HG03060 (cell line): ENCODE data around the gene KLHL30.
"Not testable (repeated sequence)": the region's sequence is repeated elsewhere in the genome, so short reads cannot be mapped to it uniquely, and the experiment has no call there.

Experiments
- ATAC-seq: cut with Tn5 transposase; IDR thresholded peaks from one replicate; pipeline ENCODE4 v1.9.1; 2021; ENCODE audit warnings: low read depth, moderate number of reproducible peaks; ENCODE audit not compliant: unreplicated experiment

The KLHL30 gene

DNA sequence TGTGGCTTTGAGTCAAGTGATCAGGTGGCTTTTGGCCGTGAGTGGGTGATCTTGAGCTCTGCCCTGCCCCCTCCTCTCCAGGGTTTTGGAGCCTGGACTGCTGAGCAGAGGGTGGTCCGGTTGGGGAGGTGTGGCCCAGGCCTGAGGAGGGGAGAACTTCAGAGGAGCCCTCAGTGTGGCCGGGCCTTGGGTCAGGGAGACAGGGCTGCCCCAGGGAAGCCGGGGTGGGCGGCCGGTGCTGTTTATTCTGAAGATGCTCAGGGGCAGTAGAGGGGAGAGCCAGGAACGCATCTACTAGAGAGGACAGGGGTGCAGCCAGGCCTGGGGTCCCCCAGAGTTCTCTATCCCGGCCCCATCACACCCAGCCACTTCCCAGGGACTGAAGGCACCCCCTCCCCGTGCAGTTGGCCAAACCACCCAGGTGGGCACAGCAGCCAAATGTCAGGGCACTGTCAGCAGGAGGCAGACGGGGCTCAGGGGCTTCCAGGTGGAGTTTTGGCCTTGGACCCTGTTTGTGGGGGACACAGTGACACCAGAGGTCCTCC, 21.3 kb downstream of the KLHL30 start:
- no peak for ATAC-seq

DNA sequence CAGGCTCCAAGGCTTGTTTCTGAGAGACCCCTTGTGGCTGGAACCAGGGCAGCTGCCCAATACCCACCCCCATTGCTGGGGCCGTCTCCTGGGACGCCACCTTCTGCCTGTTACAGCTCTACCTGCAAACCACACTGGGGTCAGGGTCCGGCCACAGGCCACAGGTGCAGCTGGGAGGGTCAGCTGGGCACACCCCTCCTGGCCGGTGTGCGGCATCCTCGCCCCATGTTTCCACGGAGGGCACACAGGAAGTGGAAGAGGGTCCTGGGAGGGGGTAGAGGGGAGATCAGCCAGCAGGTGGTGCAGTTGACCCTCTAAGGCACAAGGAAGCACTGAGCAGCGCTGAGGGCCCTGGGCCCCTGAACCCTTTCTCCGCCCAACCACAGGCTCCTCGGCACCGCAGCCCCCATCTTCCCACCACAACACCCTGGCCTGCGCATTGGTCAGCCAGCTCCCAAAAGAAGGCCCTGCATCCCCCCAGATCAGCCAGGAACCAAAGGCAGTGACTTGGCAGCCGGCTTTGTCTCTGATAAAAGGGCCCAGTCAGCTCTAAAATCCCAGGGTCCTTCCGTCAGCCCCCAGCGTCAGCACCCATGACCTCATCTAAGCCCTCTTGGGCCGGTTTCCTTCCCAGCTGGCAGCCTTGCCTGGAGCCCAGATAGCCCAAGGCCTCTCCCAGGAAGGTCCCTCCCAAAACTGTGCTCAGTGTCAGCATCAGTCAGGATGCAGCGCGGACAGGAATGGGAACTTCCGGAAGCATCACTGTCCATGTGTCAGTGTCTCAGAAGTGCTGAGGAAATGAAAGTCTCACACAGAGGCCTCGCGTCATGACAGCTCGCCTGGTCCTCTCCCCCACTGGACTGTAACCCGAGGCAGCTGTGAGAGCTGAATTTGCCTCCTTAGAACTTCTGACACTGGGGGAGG, 22.0 kb downstream of the KLHL30 start:
- ATAC-seq: no peak

DNA sequence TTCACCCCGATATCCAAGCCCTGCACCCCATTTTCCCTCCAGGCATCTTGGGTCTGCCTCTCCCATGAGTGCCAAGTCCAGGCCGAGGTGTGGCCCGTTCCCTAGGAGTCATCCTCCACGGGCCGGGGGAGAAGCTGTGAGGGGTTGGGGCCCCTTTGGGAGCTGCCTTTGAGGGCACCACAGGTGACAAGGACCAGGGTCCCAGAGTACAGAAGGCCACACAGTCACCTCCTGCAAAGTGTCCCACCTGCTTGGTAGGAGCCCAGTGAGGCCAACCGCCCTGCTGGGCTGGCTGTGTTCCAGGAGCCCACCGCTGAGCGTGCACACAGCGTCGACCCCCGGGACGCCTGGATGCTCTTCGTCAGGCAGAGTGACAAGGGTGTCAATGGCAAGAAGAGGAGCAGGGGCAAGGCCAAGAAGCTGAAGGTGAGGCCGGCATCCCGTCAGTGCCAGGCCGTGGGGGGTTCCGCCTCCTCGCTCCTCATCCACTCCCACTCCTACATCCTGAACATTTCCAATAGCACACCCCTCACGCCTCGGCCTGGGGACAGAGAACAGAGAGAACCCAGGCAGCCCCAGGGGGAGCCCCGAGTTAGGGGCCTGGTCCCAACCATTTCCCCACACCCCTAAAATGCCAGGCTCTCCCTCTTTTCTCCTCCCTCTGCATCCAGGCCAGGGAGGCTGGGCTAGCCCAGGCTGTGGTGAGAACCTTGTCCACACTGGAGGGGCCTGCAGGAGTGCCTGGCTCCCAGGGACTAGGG, 23.0 kb downstream of the KLHL30 start:
- ATAC-seq: no peak

DNA sequence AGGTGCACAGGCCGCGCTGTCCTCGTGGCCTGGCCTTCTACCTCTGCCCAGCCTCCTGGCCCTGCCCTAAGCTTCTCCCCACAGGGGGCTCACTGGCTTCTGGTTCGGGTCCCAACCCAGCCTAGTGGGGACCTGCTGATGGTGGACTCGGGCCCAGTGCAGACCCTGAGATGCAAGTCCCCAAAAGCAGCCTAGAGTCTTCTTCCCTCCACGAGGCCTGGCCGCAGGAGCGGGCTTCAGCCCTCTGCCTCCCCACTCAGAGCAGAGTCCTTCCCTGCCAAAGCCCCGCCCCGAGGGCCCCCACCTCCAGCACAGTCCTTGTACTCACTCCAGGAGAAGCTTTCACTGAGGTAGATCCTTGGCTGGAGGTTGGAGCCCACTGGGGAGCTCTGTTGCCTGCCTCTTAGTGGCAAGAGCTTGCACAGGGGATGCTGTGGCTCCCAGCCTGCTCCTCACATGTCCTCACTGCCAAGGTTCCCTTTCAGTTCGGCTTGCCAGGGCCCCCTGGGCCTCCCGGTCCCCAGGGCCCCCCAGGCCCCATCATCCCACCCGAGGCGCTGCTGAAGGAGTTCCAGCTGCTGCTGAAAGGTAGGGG, 23.9 kb downstream of the KLHL30 start:
- ATAC-seq: no peak

DNA sequence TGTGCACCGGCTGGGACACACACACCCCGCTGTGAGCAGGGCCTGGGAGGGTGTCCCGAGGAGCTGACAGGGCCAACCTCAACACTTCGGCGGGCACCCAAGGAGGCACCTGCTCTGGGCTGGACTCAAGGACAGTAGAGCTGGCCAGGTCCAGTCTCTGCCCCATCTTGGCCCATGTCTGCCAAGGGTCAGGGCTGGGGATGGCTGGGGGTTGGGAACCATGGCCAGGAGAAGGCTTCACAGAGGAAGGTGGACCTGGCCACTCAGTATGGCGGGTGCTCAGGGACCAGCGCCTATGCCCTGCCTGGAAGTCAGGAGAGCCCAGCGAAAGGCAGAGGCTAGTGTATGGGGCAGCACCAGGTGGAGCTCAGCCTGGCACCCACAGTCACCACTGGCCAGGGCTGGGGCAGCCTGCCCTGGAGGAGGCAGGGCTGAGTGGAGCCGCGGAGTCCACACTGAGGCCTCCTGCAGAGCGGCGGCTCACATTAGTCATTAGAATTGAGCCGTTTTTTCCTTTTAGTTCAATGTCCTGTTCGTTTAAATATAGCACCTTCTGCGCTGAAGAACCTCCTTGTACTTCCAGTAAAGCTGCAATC, 24.5 kb downstream of the KLHL30 start:
- ATAC-seq: no peak

DNA sequence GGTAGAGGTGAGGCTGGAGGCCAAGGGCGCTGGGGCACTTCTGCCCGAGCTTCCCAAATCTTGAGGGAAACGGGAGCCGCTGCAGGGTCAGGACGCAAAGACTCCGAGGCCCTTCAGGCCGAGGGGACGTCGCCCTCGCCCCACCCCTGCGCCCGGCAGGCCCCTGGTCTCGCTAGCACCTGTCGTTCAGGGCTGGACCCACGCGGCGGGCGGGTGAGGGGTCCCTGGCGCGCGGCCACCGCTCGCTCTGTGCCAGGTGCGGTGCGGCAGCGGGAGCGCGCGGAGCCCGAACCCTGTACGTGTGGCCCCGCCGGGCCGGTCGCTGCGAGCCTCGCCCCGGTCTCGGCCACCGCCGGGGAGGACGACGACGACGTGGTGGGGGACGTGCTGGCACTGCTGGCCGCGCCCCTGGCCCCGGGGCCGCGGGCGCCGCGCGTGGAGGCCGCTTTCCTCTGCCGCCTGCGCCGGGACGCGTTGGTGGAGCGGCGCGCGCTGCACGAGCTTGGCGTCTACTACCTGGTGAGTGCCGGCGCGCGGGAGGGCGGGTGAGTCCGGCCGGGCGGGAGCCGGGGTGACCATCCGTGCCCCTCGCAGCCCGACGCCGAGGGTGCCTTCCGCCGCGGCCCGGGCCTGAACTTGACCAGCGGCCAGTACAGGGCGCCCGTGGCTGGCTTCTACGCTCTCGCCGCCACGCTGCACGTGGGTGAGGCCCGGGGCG, 25.2 kb downstream of the KLHL30 start:
- ATAC-seq: no peak

DNA sequence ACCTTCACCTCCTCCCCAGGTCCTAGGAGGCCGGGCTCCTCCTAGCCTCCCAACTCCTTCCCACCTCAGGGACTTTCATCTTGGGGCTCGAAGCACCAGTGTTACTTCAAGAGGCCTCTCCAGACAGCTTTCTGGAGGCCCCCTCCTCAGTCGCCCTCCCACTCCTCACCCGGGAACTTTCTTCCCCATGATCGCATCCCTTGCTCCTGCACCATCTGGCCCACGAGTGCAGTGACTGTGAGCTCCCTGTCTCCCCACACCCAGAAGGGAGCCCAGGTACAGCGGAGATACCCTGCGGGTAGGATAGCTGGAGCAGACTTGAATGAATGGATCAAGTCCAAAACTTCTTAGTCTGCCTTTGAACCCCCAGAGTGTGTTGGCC, 26.4 kb downstream of the KLHL30 start:
- ATAC-seq: no peak

DNA sequence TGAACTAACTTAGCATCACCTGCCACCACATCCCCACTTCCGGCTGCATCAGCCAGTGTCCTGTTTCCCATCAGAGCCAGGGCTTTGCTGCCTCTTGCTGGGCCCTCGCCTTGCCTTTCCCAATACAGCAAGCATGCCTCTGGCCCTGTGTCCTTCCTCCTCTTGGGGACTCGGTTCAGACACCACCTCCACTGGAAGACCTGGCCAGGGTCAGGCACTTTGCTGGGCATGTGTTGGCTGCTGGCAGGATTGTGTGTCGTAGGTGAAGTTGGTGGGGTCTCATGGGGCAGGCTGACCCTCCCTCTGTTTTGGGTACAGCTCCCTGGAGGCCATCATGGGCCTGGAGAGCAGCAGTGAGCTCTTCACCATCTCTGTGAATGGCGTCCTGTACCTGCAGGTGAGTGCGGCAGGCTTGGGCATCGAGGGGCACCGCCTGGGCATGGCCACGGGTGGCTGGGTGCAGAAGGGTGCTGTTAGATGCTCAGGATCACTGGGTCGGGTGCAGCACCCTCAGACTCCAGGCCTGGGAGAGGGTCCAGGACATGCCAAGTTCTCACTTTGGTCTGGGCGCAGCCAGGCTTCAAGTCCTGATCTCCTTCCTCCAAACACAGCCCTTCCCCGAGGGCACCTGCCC, 26.9 kb downstream of the KLHL30 start:
- no peak for ATAC-seq

DNA sequence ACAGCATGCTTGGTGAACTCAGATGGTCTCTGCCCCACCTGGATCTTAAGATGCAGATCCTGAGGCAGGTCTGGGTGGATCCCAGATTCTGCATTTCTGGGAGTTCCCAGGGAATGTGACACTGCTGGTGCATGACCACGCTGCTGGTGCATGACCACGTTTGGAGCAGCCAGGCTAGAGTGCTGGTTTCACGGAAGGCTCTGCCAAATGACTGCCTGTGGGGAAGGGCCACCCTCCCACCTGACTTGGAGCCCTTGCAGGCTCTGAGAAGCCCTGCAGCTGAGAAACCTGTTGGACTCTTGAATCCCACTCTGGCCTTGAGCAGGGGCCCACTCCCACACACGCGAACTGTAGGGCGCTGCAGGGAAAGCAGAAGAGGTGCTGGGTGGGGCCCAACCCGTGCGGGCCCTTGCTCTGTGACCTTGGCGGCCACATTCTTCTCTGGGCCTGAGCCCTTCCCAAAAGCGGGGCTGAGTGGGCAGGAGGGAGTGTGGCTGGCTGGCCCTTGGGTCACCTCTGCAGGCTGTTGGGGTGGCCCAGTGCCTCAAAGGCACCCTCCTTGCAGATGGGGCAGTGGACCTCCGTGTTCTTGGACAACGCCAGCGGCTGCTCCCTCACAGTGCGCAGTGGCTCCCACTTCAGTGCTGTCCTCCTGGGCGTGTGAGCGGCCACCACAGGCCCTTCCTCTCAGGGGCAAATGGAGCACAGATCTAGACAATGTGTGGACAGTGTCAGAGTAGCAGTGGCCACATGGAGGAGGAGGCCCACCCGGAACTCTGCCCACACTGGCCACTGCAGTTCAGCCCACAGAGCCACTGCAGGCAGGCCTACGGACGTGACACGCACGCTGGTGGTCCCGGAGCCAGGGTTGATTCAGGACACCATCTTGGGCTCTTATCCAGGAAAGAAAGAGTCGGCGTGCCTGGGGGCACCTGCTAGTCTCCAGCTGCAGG, 28.2 kb downstream of the KLHL30 start:
- no peak for ATAC-seq

DNA sequence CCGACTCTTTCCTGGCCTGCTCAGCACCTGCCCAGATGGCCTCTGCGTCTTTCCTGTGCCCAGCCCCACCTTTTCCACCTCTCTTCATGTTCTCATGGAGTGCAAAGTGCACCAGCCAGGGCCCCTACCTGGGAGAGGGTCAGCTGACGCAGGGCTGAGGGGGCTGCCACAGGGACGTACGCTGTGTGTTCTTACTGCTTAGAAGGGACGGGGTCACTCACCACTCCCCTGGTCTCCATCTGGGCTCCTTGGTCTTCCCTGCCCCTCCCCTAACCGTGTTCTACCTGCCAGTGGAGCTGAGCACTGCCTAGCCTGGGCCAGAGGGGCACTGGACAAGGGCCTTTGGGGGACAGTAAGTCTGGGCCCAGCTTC, 28.9 kb downstream of the KLHL30 start:
- no peak for ATAC-seq

DNA sequence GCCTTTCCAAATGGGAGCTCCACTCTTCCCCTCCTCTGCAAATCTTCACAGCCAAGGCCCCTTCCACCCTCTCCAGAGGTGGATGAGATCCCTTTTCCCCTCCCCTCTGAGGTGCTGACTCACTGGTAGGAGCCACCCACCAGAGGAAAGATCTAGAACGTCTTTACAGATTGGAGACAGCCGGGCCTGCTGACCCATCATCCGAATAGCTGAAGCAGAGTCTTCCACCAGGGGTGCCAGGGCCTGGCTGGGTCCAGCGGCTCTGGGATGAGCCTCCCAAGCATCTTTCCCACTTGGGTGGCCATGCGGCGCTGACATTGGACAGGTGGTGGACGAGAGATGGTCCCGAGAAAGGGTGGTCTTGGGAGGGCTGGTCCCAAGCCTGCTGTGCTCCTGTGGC, 29.3 kb downstream of the KLHL30 start:
- no peak for ATAC-seq

DNA sequence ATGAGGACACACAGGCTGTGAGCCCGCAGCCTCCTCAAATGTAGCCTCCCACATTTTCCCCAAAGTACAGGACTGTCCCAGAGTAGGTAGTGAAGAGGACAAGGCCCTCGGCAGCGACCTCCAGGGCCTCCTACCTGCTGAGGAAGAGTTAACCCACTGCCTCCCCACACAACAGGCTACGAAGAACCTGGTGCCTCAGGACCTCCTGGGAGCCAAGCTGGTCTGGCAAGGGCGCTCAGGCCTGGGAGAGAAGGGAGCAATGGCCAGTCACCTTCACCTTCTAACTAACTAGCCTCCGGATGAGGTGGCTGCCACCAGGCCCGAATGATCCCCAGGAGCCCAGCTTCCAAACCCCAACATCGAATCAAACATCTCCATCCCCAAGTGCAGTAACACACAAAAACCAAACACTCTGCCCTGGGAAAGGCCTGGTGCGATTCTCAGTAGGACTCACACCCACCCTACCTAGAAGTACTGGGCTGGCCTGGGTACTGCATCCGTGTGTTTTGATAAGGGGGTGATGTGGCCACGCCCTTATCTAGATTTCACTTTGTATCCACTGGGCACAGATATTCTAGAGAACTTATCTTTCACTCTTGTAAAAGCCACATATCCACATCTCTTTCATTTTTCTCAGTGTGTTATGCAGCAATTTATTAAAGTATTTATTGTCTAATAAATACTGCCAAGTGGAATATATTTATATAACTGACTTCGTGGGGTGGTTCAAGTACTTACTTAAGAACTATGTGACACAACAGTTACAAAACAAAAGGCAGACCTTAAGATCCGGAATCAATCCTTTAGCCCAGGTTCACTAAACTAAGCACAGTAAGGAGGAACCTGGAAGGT, 30.0 kb downstream of the KLHL30 start:
- no peak for ATAC-seq

DNA sequence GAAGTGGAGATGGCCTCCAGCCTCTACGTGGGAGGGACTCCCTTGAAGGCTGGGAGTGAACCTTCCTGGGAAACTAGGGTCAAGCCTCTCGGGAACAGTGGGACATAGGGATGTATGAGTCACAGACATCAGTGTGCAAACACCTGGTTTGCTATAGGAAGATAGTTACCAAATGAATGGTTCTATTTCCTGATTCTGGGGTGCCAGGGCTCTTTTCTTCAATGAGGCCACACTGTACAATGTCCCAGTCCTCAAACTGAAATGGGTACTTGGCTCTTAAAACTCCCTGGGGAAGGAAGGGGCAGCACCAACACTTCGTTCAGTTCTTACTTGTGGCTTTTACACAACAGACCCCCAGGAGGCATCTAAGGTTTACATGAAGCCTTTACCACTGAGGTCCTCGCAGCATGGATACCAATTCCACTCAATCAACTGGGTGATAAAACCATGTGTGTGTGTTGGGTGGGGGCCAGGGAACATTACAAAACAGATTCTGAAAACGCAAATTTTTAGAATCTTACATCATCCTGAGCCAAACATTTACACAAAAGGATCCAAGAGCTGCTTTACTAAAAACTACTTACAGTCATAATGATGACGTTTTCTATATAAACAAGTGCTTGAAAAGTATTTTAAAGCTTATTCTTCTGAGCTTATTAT, 30.7 kb downstream of the KLHL30 start:
- no peak for ATAC-seq

DNA sequence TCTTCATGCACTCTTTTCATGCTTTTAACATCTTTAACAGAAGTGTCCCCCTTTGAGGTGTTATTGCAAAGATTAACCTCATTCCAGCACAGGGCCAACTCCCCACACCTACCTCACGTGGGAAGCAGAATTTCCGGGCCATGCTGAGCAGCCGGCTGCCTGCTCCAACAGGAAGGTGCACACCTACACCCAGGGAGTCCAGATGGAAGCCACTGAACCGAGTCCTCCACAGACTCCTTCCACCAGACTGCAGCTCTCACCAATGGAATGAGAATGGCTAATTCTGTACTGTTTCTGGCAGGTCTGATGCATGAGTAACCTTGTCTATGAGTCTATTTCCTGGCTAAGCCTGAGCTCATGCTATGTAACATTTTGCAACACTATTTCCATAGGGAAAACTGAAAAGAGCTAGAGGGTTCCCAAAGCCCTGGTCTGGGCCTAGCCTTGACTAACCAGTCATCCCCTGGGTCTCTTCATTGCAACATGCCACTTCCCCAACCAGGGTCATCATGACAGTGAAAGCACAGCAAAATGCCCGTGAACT, 31.3 kb downstream of the KLHL30 start:
- ATAC-seq: no peak

DNA sequence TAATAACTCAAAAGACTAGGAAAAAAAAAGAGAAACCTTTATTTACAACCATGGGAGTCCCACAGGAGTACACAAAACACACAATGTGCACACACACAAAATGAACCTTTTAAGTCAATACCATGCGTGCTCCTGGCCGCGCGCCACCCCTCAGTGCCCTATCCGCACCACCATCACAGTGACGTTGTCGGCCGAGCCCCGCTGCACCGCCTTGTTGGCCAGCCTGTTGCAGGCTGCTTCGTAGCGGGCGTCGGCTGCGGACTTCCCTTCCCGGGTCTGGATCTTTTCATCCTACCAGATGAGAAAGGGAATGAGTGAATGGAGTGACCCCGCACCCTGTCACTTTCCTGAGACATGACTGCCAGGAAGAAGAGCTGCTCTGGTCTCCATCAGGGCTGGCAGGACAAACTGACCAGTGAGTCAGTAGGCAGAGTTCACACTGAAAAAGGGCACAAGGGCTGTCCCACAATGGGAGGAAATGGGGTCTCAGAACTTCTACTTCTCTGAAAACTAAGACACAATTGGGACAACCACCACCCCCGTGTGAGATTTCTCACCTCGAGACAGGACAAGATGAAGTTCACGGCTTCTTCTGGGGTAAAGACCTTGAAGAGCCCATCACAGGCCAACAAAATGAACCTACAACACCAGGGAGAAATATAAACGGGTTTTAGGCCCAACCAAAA, 32.1 kb downstream of the KLHL30 start:
- no peak for ATAC-seq

DNA sequence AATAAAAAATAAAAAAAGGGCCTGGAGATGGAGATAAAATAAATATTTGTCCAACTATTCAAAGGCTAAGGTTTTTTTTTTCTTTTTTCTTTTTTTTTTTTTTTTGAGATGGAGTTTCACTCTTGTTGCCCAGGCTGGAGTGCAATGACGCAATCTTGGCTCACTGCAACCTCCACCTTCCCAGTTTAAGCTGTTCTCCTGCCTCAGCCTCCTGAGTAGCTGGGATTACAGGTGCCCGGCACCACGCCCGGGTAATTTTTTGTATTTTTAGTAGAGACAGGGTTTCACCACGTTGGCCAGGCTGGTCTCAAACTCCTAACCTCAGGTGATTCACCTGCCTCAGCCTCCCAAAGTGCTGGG, 32.6 kb downstream of the KLHL30 start:
- not testable (repeated sequence) for ATAC-seq
